ENCODE data around the gene AGPAT2. TPM values are rescaled to one million over a fixed set of nuclear protein-coding genes. Genes with fewer than 3 reads are reported as not detected.

Gene AGPAT2
- total and polyA plus RNA-seq, 2 of the 4 experiments (the other 2 are of a cell fraction): 16.1 to 39.5 TPM

GRCh38 chr9:136683173-136683745 lies 4.0 kb downstream of the AGPAT2 start:
- H3K18ac ChIP-seq (ENCODE audit: low read depth, low read length): no peak overlapping the region
- DNase-seq (no peak), ATAC-seq (ENCODE audit: low read depth) (no peak)
- intact Hi-C loops (cut with micrococcal nuclease) (no loop called here), in situ Hi-C loops (cut with MboI; ENCODE audit: low sequenced_read_pairs) (no loop called here), dilution Hi-C loops (cut with HindIII; ENCODE audit: low sequenced_read_pairs, unreplicated experiment) (no loop called here)
- H3K4ac ChIP-seq (ENCODE audit: low read depth, low read length): no peak overlapping the region
- no peak for TF ChIP-seq MXI1 (IDR thresholded peaks at IDR 0.05; ENCODE audit: borderline replicate concordance, low read depth, low read length)
- TF ChIP-seq RFX5 (IDR thresholded peaks at IDR 0.05; ENCODE audit: low read depth, low read length): no peak
- no peak for TF ChIP-seq MAFK (IDR thresholded peaks at IDR 0.05; ENCODE audit: low read depth, low read length)
- peaks cover 18 to 49% of the 10 kb centered on the region in 2 experiments for H3K79me1 ChIP-seq (ENCODE audit: low read depth in 1 of 2, low read length in 2 of 2)
- no peak overlapping the region for H3K9ac ChIP-seq (ENCODE audit: low read depth, low read length)
- no peak overlapping the region for H2BK5ac ChIP-seq (ENCODE audit: low read depth, low read length, poor library complexity, severe bottlenecking)
- no peak overlapping the region for H3K23ac ChIP-seq (ENCODE audit: low read depth, low read length)
- POLR2A ChIA-PET (ENCODE audit: unreplicated experiment): no interaction called here
- H4K20me1 ChIP-seq (ENCODE audit: insufficient read depth, low read length): peaks cover 16% of the 10 kb centered on the region; the same call in 1 of the 2 replicates
- no peaks in the 10 kb centered on the region for H3K36me3 ChIP-seq (ENCODE audit: control insufficient read depth, insufficient read depth, low read length)
- no peak overlapping the region for H4K8ac ChIP-seq (ENCODE audit: low read depth in 2 of 2, low read length in 2 of 2)
- H2AK5ac ChIP-seq (ENCODE audit: low read depth, low read length): no peak overlapping the region
- no peak overlapping the region for H2AFZ ChIP-seq (replicated peaks; ENCODE audit: low read length, poor library complexity)
- no peak overlapping the region for H2AK9ac ChIP-seq (replicated peaks; ENCODE audit: low read depth, low read length, poor library complexity)
- H2BK20ac ChIP-seq (ENCODE audit: low read depth, low read length): no peak overlapping the region
- no peaks in the 10 kb centered on the region for H3K9me3 ChIP-seq (ENCODE audit: control insufficient read depth, insufficient read depth, low read length)
- H3K14ac ChIP-seq (replicated peaks; ENCODE audit: low read depth, low read length): no peak overlapping the region
- no peak overlapping the region for H2BK120ac ChIP-seq (ENCODE audit: low read depth, low read length)
- H3K4me1 ChIP-seq (ENCODE audit: control insufficient read depth, insufficient read depth, low read length): peaks cover 4% of the 10 kb centered on the region
- H3K27me3 ChIP-seq (ENCODE audit: control insufficient read depth, insufficient read depth, low read length): no peaks in the 10 kb centered on the region; the same call in 1 of the 2 replicates
- H4K91ac ChIP-seq (ENCODE audit: insufficient read depth, low read depth, low read length): no peak overlapping the region
- H3K27ac ChIP-seq (ENCODE audit: insufficient read depth, low read length): no peak overlapping the region
- no peak overlapping the region for H4K5ac ChIP-seq (ENCODE audit: low read depth, low read length)
- no peak overlapping the region for H3K56ac ChIP-seq (ENCODE audit: extremely low read depth, insufficient read depth, low read length)
- H2BK15ac ChIP-seq (ENCODE audit: low read depth, low read length): no peak overlapping the region
- H3K4me3 ChIP-seq (ENCODE audit: insufficient read depth, low read depth, low read length): no peak overlapping the region
- CTCF ChIA-PET: no interaction called here
- no peaks in the 10 kb centered on the region for H3K9me1 ChIP-seq (ENCODE audit: insufficient read depth, low read length)
- WGBS, 2 experiments (ENCODE audit: extremely low coverage in 2 of 2, insufficient read length in 1 of 2): 81% methylated on average over 3 of the region's 16 CpGs; no CpG with 5 or more reads in 1 of the 2 experiments
- no peak overlapping the region for H3K4me2 ChIP-seq (ENCODE audit: low read depth, low read length)
- no TSS peak for BruUV-seq (replicated peaks)

Data from IMR-90 (cell line).